ENCODE measurements around the gene PRDX3. TPM values are rescaled to one million over a fixed set of nuclear protein-coding genes. Genes with fewer than 3 reads are reported as not detected.
"Not testable (repeated sequence)": the region's sequence is repeated elsewhere in the genome, so short reads cannot be mapped to it uniquely, and the experiment has no call there.

PRDX3 gene
- total RNA-seq, 1 donor from 2014 or later = 83.2 TPM

DNA sequence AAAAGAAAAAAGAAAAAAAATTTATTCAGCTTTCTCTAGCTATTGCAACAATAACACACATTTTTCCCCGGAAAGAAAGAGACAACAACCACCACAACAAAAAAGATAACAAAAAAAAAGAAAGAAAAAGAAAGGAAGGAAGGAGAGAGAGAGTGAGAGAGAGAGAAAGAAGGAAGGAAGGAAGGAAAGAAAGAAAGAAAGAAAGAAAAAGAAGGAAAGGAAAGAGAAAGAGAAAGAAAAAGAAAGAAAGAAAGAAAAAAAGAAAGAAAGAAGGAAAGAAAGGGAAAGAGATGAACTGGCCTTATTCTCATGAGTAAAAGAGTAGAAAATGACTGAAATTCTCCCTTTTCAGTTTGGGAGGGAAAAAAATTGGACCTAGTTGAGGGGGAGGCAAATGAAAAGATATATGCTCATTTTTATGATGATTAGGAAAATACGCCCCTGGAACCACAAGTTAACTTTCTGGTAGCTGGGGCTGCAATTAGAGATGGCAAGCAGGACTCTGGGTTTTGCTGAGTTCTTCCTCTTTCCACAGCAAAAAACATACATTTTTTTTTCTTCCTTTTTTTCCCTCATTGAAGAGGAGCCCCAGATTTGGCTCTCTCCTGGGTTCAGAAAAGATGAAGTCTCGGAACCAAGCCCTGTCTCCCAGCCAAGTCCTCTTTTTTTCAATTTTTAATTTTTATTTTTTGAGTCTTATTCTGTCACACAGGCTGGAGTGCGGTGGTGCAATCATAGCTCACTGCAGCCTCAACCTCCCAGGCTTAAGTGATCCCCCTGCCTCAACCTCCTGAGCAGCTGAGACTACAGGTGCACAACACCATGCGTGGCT lies 12.6 kb upstream of the PRDX3 start:
- H3K4me1 ChIP-seq = no peaks in the 10 kb centered on the region
- DNase-seq (ENCODE audit: extremely low spot score in 2 of 2) = no peak

DNA sequence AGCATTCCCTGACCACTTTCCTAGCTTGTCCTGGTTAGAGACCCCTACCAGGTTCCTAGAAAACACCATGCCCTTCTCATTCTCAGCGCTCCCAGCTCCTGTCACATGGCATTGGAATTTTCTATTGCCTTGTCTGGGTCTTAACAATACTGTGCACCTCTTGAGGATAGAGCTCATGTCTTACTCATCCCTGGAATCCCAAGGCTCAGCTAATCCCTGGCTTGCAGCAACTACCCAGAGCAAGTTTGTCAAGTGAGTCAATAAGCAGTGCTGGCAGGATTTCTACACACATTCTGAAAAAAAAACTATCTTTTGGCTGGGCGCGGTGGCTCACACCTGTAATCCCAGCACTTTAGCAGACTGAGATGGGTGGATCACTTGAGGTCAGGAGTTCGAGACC lies 11.7 kb upstream of the PRDX3 start:
- H3K27me3 ChIP-seq = no peaks in the 10 kb centered on the region
- no peak overlapping the region for H3K4me3 ChIP-seq
- intact Hi-C loops (cut with DNase I) = no loop called here
- no peaks in the 10 kb centered on the region for H3K36me3 ChIP-seq
- TF ChIP-seq POLR2A (IDR thresholded peaks at IDR 0.05) (no peak), POLR2AphosphoS5 (IDR thresholded peaks at IDR 0.05; ENCODE audit: insufficient read depth in 1 of 2, low read depth in 1 of 2) (peak in 1 of 2 donors; percentile 62)
- DNase-seq (ENCODE audit: extremely low spot score in 2 of 2) = no peak
- H3K4me1 ChIP-seq = no peaks in the 10 kb centered on the region
- H3K9me3 ChIP-seq = no peaks in the 10 kb centered on the region
- no peak overlapping the region for H3K27ac ChIP-seq

More for the DNA sequence above, 12.6 kb upstream of the PRDX3 start:
- H3K4me3 ChIP-seq = no peak overlapping the region
- no peaks in the 10 kb centered on the region for H3K27me3 ChIP-seq
- H3K9me3 ChIP-seq = no peaks in the 10 kb centered on the region
- intact Hi-C loops (cut with DNase I) = no loop called here
- no peaks in the 10 kb centered on the region for H3K36me3 ChIP-seq
- H3K27ac ChIP-seq = no peak overlapping the region
- TF ChIP-seq POLR2A (IDR thresholded peaks at IDR 0.05) = no peak
- no peak for TF ChIP-seq POLR2AphosphoS5 (IDR thresholded peaks at IDR 0.05; ENCODE audit: insufficient read depth in 1 of 2, low read depth in 1 of 2)
- TF ChIP-seq, protein P1, sequence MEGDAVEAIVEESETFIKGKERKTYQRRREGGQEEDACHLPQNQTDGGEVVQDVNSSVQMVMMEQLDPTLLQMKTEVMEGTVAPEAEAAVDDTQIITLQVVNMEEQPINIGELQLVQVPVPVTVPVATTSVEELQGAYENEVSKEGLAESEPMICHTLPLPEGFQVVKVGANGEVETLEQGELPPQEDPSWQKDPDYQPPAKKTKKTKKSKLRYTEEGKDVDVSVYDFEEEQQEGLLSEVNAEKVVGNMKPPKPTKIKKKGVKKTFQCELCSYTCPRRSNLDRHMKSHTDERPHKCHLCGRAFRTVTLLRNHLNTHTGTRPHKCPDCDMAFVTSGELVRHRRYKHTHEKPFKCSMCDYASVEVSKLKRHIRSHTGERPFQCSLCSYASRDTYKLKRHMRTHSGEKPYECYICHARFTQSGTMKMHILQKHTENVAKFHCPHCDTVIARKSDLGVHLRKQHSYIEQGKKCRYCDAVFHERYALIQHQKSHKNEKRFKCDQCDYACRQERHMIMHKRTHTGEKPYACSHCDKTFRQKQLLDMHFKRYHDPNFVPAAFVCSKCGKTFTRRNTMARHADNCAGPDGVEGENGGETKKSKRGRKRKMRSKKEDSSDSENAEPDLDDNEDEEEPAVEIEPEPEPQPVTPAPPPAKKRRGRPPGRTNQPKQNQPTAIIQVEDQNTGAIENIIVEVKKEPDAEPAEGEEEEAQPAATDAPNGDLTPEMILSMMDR (IDR thresholded peaks at IDR 0.05) = no peak

DNA sequence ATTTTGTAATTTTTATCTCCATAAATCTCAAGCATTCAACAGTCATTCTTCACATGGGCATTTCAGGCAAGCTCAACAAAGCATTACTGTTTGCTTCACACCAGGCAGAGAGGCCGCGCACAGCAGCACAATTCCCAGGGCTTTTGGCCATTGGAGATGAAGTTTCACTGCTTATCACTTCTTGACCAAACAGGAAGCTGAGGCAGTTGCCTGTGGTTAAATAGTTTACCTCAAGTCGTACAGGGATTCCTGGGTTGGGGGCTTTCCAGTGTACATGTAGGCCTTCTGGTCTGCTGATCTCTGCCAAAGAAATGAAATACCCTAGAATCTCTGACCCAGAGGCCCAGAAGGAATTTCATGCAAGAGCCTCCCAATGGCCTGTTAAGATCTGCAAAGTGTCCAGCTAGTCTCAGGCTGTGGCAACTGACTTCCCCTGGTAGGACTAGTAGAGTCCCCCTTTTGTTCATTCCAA lies 11.2 kb upstream of the PRDX3 start:
- Histone ChIP-seq H3K4me1 (no peaks in the 10 kb centered on the region), H3K9me3 (no peaks in the 10 kb centered on the region), H3K27ac (no peak overlapping the region), H3K36me3 (no peaks in the 10 kb centered on the region), H3K4me3 (no peak overlapping the region), H3K27me3 (no peaks in the 10 kb centered on the region)
- DNase-seq (ENCODE audit: extremely low spot score in 2 of 2) = no peak
- intact Hi-C loops (cut with DNase I) = no loop called here
- TF ChIP-seq, protein P1 (IDR thresholded peaks at IDR 0.05) = no peak
- no peak for TF ChIP-seq POLR2AphosphoS5 (IDR thresholded peaks at IDR 0.05; ENCODE audit: insufficient read depth in 1 of 2, low read depth in 1 of 2)
- no peak for TF ChIP-seq POLR2A (IDR thresholded peaks at IDR 0.05)

DNA sequence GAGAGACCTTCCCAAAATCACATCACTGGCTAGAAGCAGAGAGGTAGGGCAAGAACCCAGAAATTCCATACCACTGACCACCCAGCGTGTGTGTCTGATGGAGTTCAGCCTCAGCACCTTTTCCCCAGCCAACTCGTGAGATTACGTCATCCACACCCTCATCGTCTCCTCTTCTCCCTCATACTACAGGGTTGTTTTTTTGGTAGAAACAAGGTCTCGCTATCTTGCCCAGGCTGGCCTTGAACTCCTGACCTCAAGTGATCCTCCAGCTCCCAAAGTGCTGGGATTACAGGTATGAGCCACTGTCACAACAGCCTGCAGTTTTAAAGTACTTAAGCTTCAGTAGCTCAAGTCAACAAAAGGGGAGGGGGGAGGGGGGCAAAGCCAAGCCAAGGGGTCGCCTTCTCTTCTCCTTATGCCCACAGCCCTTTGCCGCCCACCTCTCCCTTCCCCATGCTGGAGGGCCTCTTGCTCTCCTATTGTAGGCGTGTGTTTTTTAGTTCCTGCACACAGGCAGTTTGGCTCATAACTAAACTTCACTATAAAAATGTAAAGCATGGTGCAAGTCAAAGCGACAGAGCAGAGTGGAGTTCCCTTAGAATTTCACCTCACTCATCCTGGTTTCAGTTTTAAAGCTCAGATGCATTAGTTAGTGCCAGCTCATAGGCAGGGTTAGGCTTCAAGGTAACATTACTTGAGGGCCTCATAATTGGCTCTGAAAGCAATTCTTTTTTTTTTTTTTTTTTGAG lies 5.2 kb upstream of the PRDX3 start:
- DNase-seq (ENCODE audit: extremely low spot score in 2 of 2) = no peak
- H3K27ac ChIP-seq = no peak overlapping the region
- no peaks in the 10 kb centered on the region for H3K27me3 ChIP-seq
- TF ChIP-seq POLR2AphosphoS5 (IDR thresholded peaks at IDR 0.05; ENCODE audit: insufficient read depth in 1 of 2, low read depth in 1 of 2) = no peak
- TF ChIP-seq, protein P1 (IDR thresholded peaks at IDR 0.05) = no peak
- TF ChIP-seq POLR2A (IDR thresholded peaks at IDR 0.05) = no peak
- no peak overlapping the region for H3K4me3 ChIP-seq
- H3K4me1 ChIP-seq = peaks cover 4% of the 10 kb centered on the region
- intact Hi-C loops (cut with DNase I) = no loop called here
- no peaks in the 10 kb centered on the region for H3K9me3 ChIP-seq
- no peaks in the 10 kb centered on the region for H3K36me3 ChIP-seq

DNA sequence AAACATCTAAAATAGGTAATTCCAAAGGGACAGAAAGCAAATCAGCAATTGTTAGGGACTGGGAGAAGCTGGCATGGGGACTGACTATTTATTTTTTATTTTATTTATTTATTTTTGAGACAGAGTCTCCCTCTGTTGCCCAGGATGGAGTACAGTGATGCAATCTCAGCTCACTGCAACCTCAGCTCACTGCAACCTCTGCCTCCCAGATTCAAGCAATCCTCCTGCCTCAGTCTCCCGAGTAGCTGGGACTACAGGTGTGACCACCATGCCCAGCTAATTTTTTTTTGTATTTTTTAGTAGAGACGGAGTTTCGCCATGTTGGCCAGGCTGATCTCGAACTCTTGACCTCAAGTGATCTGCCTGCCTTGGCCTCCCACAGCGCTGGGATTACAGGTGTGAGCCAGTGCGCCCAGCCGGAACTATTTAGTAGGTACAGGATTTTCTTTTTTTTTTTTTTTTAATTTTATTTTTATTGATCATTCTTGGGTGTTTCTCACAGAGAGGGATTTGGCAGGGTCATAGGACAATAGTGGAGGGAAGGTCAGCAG lies 2.3 kb upstream of the PRDX3 start:
- H3K9me3 ChIP-seq; intact Hi-C loops (cut with DNase I); H3K27ac ChIP-seq; H3K36me3 ChIP-seq; H3K27me3 ChIP-seq; H3K4me3 ChIP-seq; DNase-seq (ENCODE audit: extremely low spot score in 2 of 2): not testable (repeated sequence)
- peaks cover 21% of the 10 kb centered on the region for H3K4me1 ChIP-seq
